Measurements from ENCODE around the gene UTS2B.

GRCh38 chr3:191347228-191347627 is 16.9 kb upstream of the UTS2B start:
- no peak for TF ChIP-seq POLR2A (IDR thresholded peaks at IDR 0.05; ENCODE audit: low read depth, low read length)
- TF ChIP-seq POLR2AphosphoS5 (IDR thresholded peaks at IDR 0.05; ENCODE audit: low read depth, low read length) = no peak
- TF ChIP-seq PAX5 (IDR thresholded peaks at IDR 0.05; ENCODE audit: insufficient read depth, low read length, severe bottlenecking) = no peak
- no peak for TF ChIP-seq SPI1 (IDR thresholded peaks at IDR 0.05; ENCODE audit: low read depth, low read length)
- no peak for TF ChIP-seq POU2F2 (IDR thresholded peaks at IDR 0.05; ENCODE audit: low read depth, low read length)
- TF ChIP-seq TAF1 (IDR thresholded peaks at IDR 0.05; ENCODE audit: low read depth, low read length) = no peak
